ENCODE results near the gene CCT2.

- TF ChIP-seq CTCF (IDR thresholded peaks at IDR 0.05; ENCODE audit: insufficient read depth, low read depth, low read length) (no peak), EZH2 (IDR thresholded peaks at IDR 0.05; ENCODE audit: insufficient read depth, low read length) (no peak)
Measured at GRCh38 chr12:69588527-69588926, 3.3 kb downstream of the CCT2 start.

Measured in astrocyte (in vitro differentiated cells and primary cell).